Measurements from ENCODE around the gene TOX3. TPM values are rescaled to one million over a fixed set of nuclear protein-coding genes. Genes with fewer than 3 reads are reported as not detected.

TOX3 gene
- total and polyA plus RNA-seq, 2 of the 13 experiments (the other 11 are each of a cell fraction or from before 2014, with no cell fraction given), result 14.5 to 98.6 TPM

DNA sequence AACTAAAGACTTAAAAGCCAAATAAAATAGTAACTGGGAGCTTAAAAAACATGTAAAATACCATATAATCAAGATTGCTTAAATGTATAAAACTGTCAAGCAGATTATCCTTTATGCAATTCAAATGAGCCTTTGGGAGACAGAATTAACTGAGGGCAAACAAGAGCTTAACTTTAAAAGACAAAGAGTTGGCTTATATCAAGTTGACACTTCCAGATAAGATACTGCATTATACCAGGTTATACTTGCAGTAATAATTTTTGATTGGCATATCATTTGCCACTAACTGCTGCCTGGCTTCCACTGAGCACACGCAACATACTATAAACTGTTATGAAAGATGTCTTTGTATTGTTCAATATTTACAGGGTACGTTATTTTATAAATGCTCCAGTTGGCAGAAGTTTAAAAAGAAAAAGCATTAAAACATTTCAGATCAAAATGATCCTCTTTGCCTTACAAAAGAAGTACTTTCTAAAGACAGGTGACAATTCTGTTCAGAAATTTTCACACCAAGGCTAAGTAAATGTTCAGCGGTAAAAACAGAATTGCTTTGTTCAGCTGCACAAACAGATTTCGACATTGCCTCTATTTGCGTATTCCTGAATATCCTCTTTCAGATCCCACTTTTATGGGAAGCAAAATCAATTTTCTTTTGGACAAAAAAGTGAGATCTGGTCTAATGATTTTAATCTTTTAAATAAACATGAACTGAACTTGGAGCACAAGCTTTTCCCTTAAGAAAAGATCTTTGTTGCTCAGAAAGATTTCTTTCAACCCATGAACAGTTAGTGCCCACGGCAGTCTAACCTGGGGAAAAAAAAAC lies 50.7 kb downstream of the TOX3 start (continued):
- TF ChIP-seq PREB (CRISPR knock-in tag; IDR thresholded peaks at IDR 0.05), result no peak
- no peak for TF ChIP-seq ZNF841 (CRISPR knock-in tag; IDR thresholded peaks at IDR 0.05; ENCODE audit: borderline replicate concordance)
- no peak for TF ChIP-seq ZNF749 (CRISPR knock-in tag; IDR thresholded peaks at IDR 0.05; ENCODE audit: borderline replicate concordance)
- peak; percentile 100 for TF ChIP-seq NFIC (IDR thresholded peaks at IDR 0.05; ENCODE audit: low read length)
- no peak for TF ChIP-seq ZNF879 (CRISPR knock-in tag; IDR thresholded peaks at IDR 0.05)
- peak; percentile 61; the same call in 1 of the 2 replicates for TF ChIP-seq ZNF317 (CRISPR knock-in tag; IDR thresholded peaks at IDR 0.05)
- TF ChIP-seq HOXA9 (CRISPR knock-in tag; IDR thresholded peaks at IDR 0.05; ENCODE audit: borderline replicate concordance), result no peak
- TF ChIP-seq TAF15 (IDR thresholded peaks at IDR 0.05; ENCODE audit: low read depth, low read length, poor library complexity, severe bottlenecking), result no peak
- TF ChIP-seq ZFP36L2 (CRISPR knock-in tag; IDR thresholded peaks at IDR 0.05), result no peak
- TF ChIP-seq, protein P1, sequence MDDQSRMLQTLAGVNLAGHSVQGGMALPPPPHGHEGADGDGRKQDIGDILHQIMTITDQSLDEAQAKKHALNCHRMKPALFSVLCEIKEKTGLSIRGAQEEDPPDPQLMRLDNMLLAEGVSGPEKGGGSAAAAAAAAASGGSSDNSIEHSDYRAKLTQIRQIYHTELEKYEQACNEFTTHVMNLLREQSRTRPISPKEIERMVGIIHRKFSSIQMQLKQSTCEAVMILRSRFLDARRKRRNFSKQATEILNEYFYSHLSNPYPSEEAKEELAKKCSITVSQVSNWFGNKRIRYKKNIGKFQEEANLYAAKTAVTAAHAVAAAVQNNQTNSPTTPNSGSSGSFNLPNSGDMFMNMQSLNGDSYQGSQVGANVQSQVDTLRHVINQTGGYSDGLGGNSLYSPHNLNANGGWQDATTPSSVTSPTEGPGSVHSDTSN (CRISPR knock-in tag; IDR thresholded peaks at IDR 0.05; ENCODE audit: borderline replicate concordance), result no peak
- TF ChIP-seq ATF1 (CRISPR knock-in tag; IDR thresholded peaks at IDR 0.05), result peak; percentile 72
- no peak for TF ChIP-seq GLMP (CRISPR knock-in tag; IDR thresholded peaks at IDR 0.05; ENCODE audit: borderline replicate concordance)
- TF ChIP-seq, protein P2, sequence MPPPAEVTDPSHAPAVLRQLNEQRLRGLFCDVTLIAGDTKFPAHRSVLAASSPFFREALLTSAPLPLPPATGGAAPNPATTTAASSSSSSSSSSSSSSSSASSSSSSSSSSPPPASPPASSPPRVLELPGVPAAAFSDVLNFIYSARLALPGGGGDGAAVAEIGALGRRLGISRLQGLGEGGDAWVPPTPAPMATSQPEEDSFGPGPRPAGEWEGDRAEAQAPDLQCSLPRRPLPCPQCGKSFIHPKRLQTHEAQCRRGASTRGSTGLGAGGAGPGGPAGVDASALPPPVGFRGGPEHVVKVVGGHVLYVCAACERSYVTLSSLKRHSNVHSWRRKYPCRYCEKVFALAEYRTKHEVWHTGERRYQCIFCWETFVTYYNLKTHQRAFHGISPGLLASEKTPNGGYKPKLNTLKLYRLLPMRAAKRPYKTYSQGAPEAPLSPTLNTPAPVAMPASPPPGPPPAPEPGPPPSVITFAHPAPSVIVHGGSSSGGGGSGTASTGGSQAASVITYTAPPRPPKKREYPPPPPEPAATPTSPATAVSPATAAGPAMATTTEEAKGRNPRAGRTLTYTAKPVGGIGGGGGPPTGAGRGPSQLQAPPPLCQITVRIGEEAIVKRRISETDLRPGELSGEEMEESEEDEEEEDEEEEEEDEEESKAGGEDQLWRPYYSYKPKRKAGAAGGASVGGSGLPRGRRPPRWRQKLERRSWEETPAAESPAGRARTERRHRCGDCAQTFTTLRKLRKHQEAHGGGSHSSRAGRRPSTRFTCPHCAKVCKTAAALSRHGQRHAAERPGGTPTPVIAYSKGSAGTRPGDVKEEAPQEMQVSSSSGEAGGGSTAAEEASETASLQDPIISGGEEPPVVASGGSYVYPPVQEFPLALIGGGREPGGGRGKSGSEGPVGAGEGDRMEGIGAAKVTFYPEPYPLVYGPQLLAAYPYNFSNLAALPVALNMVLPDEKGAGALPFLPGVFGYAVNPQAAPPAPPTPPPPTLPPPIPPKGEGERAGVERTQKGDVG (CRISPR knock-in tag; IDR thresholded peaks at IDR 0.05; ENCODE audit: borderline replicate concordance), result no peak; the same call in 1 of the 2 replicates
- TF ChIP-seq NFE2L1 (CRISPR knock-in tag; IDR thresholded peaks at IDR 0.05; ENCODE audit: borderline replicate concordance), result no peak
- TF ChIP-seq SIN3A (IDR thresholded peaks at IDR 0.05; ENCODE audit: borderline replicate concordance, low read depth, low read length), result peak; percentile 32; the same call in 1 of the 2 replicates
- no peak for TF ChIP-seq ZNF547 (CRISPR knock-in tag; IDR thresholded peaks at IDR 0.05)
- peak; percentile 60 for TF ChIP-seq ZNF264 (CRISPR knock-in tag; IDR thresholded peaks at IDR 0.05)
- peak; percentile 45 for TF ChIP-seq GABPB1 (CRISPR knock-in tag; IDR thresholded peaks at IDR 0.05)
- no peak for TF ChIP-seq PAF1 (CRISPR knock-in tag; IDR thresholded peaks at IDR 0.05)
- TF ChIP-seq U2AF1 (optimal IDR thresholded peaks at IDR 0.05; ENCODE audit: low read depth, low read length), result no peak
- no peak for TF ChIP-seq ZC3H4 (CRISPR knock-in tag; IDR thresholded peaks at IDR 0.05; ENCODE audit: borderline replicate concordance)
- no peak for TF ChIP-seq IRF9 (CRISPR knock-in tag; IDR thresholded peaks at IDR 0.05; ENCODE audit: borderline replicate concordance)
